Body of pancreas (tissue), 4 donors: ENCODE measurements around the gene KLK3.

Experiments used
- POLR2A ChIP-seq, 3 donors: fragments of 450-650 bp; IDR thresholded peaks; one replicate each; pipeline ENCODE4 v1.6.1; 2016; ENCODE audit warnings: antibody characterized with exemption in 3 of 3, mild to moderate bottlenecking in 2 of 3
- TF ChIP-seq, protein P1 (sequence below), 7 experiments: fragments of 450-650 bp in 4 of 7; fragments of 200-600 bp in 3 of 7; sonication (generic) in 3 of 7; IDR thresholded peaks; one replicate each; pipeline ENCODE4 v1.5.1; 2016 to 2019; ENCODE audit warnings: antibody characterized with exemption in 7 of 7

DNA sequence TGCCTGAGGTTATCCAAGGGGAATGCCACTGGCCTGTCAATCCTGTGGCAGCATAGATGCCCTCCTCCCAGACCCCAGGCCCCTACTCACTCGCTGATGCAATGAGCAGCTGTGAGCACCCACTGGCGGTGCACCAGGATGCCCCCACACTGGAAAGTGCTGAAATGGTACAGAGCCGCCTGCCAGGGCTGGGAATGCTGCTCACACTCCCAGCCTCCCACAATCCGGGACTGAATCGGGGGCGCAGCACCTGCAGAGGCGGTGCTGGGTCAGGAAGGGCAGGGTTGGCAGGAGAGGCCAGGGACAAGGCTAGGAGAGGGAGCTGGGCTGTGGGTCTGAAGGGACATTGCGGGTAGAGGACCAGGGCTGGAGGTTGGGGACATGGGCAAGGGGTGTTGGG lies 33.1 kb upstream of the KLK3 start:
- peak in 1 of 3 donors; percentile 9 for TF ChIP-seq POLR2A (IDR thresholded peaks at IDR 0.05)
- TF ChIP-seq, protein P1, sequence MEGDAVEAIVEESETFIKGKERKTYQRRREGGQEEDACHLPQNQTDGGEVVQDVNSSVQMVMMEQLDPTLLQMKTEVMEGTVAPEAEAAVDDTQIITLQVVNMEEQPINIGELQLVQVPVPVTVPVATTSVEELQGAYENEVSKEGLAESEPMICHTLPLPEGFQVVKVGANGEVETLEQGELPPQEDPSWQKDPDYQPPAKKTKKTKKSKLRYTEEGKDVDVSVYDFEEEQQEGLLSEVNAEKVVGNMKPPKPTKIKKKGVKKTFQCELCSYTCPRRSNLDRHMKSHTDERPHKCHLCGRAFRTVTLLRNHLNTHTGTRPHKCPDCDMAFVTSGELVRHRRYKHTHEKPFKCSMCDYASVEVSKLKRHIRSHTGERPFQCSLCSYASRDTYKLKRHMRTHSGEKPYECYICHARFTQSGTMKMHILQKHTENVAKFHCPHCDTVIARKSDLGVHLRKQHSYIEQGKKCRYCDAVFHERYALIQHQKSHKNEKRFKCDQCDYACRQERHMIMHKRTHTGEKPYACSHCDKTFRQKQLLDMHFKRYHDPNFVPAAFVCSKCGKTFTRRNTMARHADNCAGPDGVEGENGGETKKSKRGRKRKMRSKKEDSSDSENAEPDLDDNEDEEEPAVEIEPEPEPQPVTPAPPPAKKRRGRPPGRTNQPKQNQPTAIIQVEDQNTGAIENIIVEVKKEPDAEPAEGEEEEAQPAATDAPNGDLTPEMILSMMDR (IDR thresholded peaks at IDR 0.05): no peak
